ENCODE results near the gene FRA10AC1. TPM values are rescaled to one million over a fixed set of nuclear protein-coding genes. Genes with fewer than 3 reads are reported as not detected.
"Not testable (repeated sequence)": the region's sequence is repeated elsewhere in the genome, so short reads cannot be mapped to it uniquely, and the experiment has no call there.

FRA10AC1 gene
- total and polyA plus RNA-seq, 12 donors = 3.3 to 73.4 (median 13.4) TPM

- intact Hi-C loops (cut with DNase I) = no loop called here
- no peak overlapping the region for H3K4me3 ChIP-seq
- H3K36me3 ChIP-seq (replicated peaks in 1 of 2) = peaks cover 0 to 56% of the 10 kb centered on the region in 2 donors
- WGBS, 4 donors = 89 to 91% (median 91%) methylated on average over 2 of the region's 2 CpGs
- no peak for DNase-seq
- H3K27ac ChIP-seq = no peak overlapping the region
- no peaks in the 10 kb centered on the region for H3K27me3 ChIP-seq
- TF ChIP-seq CTCF (IDR thresholded peaks at IDR 0.05) = peak in 1 of 6 experiments; percentile 11
- TF ChIP-seq POLR2A (IDR thresholded peaks at IDR 0.05) = no peak
- H3K9me3 ChIP-seq (replicated peaks in 1 of 3) = peaks cover 0 to 4% (median 0%) of the 10 kb centered on the region in 3 donors
- H3K4me1 ChIP-seq (replicated peaks in 1 of 2) = peaks cover 5 to 17% of the 10 kb centered on the region in 2 donors
Observed at GRCh38 chr10:93697207-93697606, 5.2 kb downstream of the FRA10AC1 start.

- DNase-seq; H3K27ac ChIP-seq; H3K4me3 ChIP-seq; intact Hi-C loops (cut with DNase I); H3K27me3 ChIP-seq; H3K9me3 ChIP-seq (replicated peaks in 1 of 3): not testable (repeated sequence)
- Histone ChIP-seq H3K4me1 (replicated peaks in 1 of 2) (peaks cover 3 to 15% of the 10 kb centered on the region in 2 donors), H3K36me3 (replicated peaks in 1 of 2) (peaks cover 0 to 62% of the 10 kb centered on the region in 2 donors)
- WGBS, 4 donors = 98 to 100% (median 100%) methylated on average over 2 of the region's 2 CpGs
Observed at GRCh38 chr10:93696582-93696981, 5.8 kb downstream of the FRA10AC1 start.

- Histone ChIP-seq H3K36me3 (replicated peaks in 1 of 2) (peaks cover 0 to 71% of the 10 kb centered on the region in 2 donors), H3K27me3 (no peaks in the 10 kb centered on the region), H3K4me1 (replicated peaks in 1 of 2) (peaks cover 0 to 6% of the 10 kb centered on the region in 2 donors), H3K27ac (no peak overlapping the region), H3K4me3 (no peak overlapping the region), H3K9me3 (replicated peaks in 1 of 3) (peaks cover 0 to 4% (median 0%) of the 10 kb centered on the region in 3 donors)
- 70 to 80% (median 79%) methylated on average over 2 of the region's 2 CpGs for WGBS, 4 donors
- TF ChIP-seq CTCF (IDR thresholded peaks at IDR 0.05) = no peak
- TF ChIP-seq POLR2A (IDR thresholded peaks at IDR 0.05) = no peak
- no peak for DNase-seq
- intact Hi-C loops (cut with DNase I) = no loop called here
Observed at GRCh38 chr10:93695740-93696139, 6.7 kb downstream of the FRA10AC1 start.

- H3K4me1 ChIP-seq (replicated peaks in 1 of 2) = no peaks in the 10 kb centered on the region
Observed at GRCh38 chr10:93687737-93688136, 14.7 kb downstream of the FRA10AC1 start.

More at GRCh38 chr10:93687737-93688136, 14.7 kb downstream of the FRA10AC1 start:
- intact Hi-C loops (cut with DNase I) = no loop called here
- H3K27me3 ChIP-seq = no peaks in the 10 kb centered on the region
- H3K36me3 ChIP-seq (replicated peaks in 1 of 2) = peaks cover 0 to 26% of the 10 kb centered on the region in 2 donors
- no peaks in the 10 kb centered on the region for H3K9me3 ChIP-seq (replicated peaks in 1 of 3)
- H3K4me3 ChIP-seq = no peak overlapping the region
- DNase-seq = no peak
- TF ChIP-seq CTCF (IDR thresholded peaks at IDR 0.05) (no peak), POLR2A (IDR thresholded peaks at IDR 0.05) (no peak)
- no peak overlapping the region for H3K27ac ChIP-seq
